ENCODE data around the gene PAPPA2. TPM values are rescaled to one million over a fixed set of nuclear protein-coding genes. Genes with fewer than 3 reads are reported as not detected.

Gene PAPPA2
- total and polyA plus RNA-seq, 2 of the 8 experiments (the other 6 are each of a cell fraction or from before 2014, with no cell fraction given) = 0.08 to 0.88 TPM

GRCh38 chr1:176789571-176790090 lies 326.7 kb downstream of the PAPPA2 start (continued):
- no peak for TF ChIP-seq CHD7 (IDR thresholded peaks at IDR 0.05; ENCODE audit: insufficient replicate concordance, low read length)
- TF ChIP-seq RAD21 (IDR thresholded peaks at IDR 0.05 in 1 of 2, conservative IDR thresholded peaks at IDR 0.05 in 1 of 2; ENCODE audit: low read depth in 2 of 2, low read length in 2 of 2) = no peak
